NB4 (cell line): ENCODE data around the gene NRDE2.
A peak's percentile ranks its signal among the peaks of the same experiment; 100 is the strongest.

ENCODE experiments used
- DNase-seq: peaks from one replicate; pipeline ENCODE4 v3.0.0; 2010; ENCODE audit warnings: low read depth
- H3K4me3 ChIP-seq: one replicate; pipeline ENCODE4 v1.5.1; 2011; ENCODE audit warnings: mild to moderate bottlenecking, low read depth, low read length, moderate library complexity
- MYC ChIP-seq: IDR thresholded peaks from 2 replicates; pipeline ENCODE4 v1.6.1; 2011; ENCODE audit warnings: low read depth, low read length
- POLR2A ChIP-seq: IDR thresholded peaks from 2 replicates; pipeline ENCODE4 v1.6.1; 2011; ENCODE audit warnings: mild to moderate bottlenecking; ENCODE audit not compliant: insufficient read length; ENCODE audit errors: extremely low read depth
- TF ChIP-seq, protein P1 (sequence below): IDR thresholded peaks from 2 replicates; pipeline ENCODE4 v1.6.1; 2011; ENCODE audit warnings: low read depth, low read length
- TF ChIP-seq, protein P2 (sequence below): IDR thresholded peaks from one replicate; pipeline ENCODE4 v1.5.1; 2012; ENCODE audit warnings: low read depth, low read length

The NRDE2 gene, protein sequence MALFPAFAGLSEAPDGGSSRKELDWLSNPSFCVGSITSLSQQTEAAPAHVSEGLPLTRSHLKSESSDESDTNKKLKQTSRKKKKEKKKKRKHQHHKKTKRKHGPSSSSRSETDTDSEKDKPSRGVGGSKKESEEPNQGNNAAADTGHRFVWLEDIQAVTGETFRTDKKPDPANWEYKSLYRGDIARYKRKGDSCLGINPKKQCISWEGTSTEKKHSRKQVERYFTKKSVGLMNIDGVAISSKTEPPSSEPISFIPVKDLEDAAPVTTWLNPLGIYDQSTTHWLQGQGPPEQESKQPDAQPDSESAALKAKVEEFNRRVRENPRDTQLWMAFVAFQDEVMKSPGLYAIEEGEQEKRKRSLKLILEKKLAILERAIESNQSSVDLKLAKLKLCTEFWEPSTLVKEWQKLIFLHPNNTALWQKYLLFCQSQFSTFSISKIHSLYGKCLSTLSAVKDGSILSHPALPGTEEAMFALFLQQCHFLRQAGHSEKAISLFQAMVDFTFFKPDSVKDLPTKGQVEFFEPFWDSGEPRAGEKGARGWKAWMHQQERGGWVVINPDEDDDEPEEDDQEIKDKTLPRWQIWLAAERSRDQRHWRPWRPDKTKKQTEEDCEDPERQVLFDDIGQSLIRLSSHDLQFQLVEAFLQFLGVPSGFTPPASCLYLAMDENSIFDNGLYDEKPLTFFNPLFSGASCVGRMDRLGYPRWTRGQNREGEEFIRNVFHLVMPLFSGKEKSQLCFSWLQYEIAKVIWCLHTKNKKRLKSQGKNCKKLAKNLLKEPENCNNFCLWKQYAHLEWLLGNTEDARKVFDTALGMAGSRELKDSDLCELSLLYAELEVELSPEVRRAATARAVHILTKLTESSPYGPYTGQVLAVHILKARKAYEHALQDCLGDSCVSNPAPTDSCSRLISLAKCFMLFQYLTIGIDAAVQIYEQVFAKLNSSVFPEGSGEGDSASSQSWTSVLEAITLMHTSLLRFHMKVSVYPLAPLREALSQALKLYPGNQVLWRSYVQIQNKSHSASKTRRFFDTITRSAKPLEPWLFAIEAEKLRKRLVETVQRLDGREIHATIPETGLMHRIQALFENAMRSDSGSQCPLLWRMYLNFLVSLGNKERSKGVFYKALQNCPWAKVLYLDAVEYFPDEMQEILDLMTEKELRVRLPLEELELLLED

DNA sequence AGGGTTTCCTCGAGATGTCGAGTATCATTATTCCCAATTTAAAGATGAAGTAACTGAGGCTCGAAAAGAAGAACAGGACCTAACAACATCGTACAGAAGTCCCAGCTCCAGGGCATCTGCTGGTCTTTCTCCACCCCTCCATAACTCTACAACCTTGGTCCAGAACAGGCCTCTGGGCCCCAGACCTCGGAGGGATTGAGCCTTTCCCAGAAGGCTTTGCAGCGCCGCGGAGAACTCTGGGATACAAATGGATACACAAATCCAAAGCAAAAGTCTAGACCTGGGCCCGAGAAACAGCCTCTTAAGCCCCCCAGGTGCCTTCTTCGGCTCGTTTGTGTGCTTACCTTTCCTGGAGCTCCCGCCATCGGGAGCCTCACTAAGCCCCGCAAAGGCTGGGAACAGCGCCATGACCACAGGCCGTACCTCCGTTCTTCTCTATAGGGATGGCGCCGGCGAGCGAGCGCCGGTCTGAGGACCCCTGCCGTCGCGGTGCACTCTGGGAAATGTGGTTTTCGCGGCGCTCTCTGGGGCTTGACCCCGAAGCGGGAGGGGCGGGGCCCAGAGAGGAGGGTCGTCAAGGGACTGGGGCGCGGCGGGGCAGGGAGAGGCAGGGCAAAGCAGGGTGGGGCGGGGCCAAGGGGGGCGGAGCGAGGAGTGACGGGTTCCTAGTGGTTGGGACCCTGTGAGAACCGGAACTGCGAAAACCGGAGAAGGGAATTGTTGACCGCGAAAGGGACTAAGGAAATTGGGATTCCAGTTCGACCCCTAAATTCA lies at the start of gene NRDE2:
Gene NRDE2 (minus strand): TSS at position 445 of the 774 bp plus-strand sequence. CDS start 37 bp downstream, at position 408.
- TF ChIP-seq, protein P1, sequence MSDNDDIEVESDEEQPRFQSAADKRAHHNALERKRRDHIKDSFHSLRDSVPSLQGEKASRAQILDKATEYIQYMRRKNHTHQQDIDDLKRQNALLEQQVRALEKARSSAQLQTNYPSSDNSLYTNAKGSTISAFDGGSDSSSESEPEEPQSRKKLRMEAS, result peak; percentile 47; the same call in 1 of the 2 replicates
- peak; percentile 64 for TF ChIP-seq MYC
- peak; percentile 62 for TF ChIP-seq POLR2A
- TF ChIP-seq, protein P2, sequence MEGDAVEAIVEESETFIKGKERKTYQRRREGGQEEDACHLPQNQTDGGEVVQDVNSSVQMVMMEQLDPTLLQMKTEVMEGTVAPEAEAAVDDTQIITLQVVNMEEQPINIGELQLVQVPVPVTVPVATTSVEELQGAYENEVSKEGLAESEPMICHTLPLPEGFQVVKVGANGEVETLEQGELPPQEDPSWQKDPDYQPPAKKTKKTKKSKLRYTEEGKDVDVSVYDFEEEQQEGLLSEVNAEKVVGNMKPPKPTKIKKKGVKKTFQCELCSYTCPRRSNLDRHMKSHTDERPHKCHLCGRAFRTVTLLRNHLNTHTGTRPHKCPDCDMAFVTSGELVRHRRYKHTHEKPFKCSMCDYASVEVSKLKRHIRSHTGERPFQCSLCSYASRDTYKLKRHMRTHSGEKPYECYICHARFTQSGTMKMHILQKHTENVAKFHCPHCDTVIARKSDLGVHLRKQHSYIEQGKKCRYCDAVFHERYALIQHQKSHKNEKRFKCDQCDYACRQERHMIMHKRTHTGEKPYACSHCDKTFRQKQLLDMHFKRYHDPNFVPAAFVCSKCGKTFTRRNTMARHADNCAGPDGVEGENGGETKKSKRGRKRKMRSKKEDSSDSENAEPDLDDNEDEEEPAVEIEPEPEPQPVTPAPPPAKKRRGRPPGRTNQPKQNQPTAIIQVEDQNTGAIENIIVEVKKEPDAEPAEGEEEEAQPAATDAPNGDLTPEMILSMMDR, result no peak
- peak; percentile 97 for DNase-seq
- peak within 1 kb of the TSS; percentile 93 for H3K4me3 ChIP-seq

DNA sequence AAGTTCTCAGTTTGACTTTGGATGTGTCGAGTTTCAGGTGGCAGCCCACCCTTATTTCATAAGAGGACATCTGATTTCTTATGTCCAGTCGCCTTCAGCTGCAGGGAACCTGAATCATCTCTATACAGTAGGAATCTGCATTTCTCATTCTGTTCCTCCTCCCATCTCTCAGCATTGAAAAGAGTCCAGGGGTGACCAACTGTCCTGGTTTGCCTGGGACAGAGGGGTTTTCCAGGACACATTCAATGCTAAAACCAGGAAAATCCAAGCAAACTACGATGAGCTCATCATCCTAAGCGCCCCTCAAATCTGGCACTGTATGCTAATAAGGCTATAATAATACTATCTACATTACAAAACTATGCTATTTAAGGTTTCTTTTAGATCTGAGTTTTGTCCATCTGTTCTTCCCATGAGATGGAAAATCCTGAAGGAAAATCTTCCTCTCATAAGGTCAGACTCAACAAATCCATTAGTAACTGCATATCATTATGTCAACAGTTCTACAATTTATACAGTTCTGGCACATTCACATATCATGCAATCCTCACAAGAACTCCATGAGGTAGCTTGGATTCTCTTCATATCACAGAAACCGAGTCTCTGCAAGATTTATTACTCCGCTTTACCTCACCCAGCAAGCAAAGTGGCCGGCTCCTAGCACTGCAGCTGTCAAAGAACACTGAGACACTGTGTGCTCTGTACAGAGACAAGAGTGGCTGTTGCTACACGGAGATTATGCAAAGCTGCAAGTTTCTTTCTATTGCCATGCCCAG lies 49.5 kb upstream of the NRDE2 start:
- H3K4me3 ChIP-seq, result no peak overlapping the region
- TF ChIP-seq, protein P2, result no peak
- TF ChIP-seq POLR2A, result no peak
- TF ChIP-seq, protein P1, result no peak
- TF ChIP-seq MYC, result no peak
- no peak for DNase-seq

DNA sequence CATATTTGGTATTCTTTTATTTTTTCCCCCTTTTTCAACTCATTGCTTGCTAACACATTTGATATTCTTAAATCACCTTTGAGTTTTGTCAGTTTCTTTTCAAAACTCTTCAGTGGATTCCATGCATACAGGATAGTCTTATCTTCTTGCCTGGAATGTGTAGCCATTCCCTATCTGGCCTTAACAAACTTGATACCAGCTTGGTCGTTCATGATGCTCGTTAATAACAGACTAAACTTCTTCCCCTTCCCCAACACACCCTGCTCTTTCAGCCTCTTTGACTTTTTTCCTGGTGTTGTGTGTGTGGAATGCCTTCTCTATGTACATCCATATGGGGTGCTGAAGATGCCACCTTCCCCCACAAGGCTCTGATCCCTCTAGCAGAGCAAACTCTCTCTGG lies 47.4 kb upstream of the NRDE2 start:
- no peak for TF ChIP-seq POLR2A
- TF ChIP-seq, protein P1, result no peak
- TF ChIP-seq MYC, result no peak
- TF ChIP-seq, protein P2, result no peak
- H3K4me3 ChIP-seq, result no peak overlapping the region
- no peak for DNase-seq

DNA sequence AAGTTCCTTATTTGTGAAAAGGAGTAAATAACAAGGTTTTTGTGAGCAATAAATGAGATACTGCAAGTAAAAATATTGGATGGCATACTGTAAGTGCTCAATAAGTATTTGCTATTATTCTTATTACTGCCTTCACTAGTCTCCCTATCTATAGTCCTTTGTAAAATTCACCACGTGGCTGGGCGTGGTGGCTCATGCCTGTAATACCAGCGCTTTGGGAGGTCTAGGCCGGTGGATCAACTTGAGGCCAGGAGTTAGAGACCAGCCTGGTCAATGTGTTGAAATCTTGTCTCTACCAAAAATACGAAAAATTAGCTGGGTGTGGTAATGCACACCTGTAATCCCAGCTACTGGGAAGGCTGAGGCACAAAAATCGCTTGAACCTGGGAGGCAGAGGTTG lies 46.5 kb upstream of the NRDE2 start:
- DNase-seq, result no peak
- no peak for TF ChIP-seq POLR2A
- TF ChIP-seq, protein P2, result no peak
- TF ChIP-seq MYC, result no peak
- TF ChIP-seq, protein P1, result no peak
- no peak overlapping the region for H3K4me3 ChIP-seq
